Esophagus squamous epithelium (tissue), 5 donors: Measurements from ENCODE around the gene BIN1. TPM values are rescaled to one million over a fixed set of nuclear protein-coding genes. Genes with fewer than 3 reads are reported as not detected.
A peak's percentile ranks its signal among the peaks of the same experiment; 100 is the strongest.

Experiments
- DNase-seq: peaks from one replicate; lab custom pipeline; 2025; lab: John Stamatoyannopoulos, UW
- H3K27ac ChIP-seq, 4 donors: fragments of 200-600 bp; sonication (generic); one replicate each; pipeline ENCODE4 v1.5.1; 2016 to 2019; ENCODE audit warnings: mild to moderate bottlenecking in 1 of 4
- H3K27me3 ChIP-seq, 4 donors: fragments of 200-600 bp; sonication (generic); 1 replicate in 3 of 4; 2 replicates in 1 of 4; pipeline versions ENCODE4 v1.5.1 to v1.6.0; 2017 to 2021; ENCODE audit warnings: antibody characterized with exemption in 1 of 4
- H3K36me3 ChIP-seq, 3 donors: fragments of 200-600 bp; sonication (generic); one replicate each; pipeline ENCODE4 v1.5.1; 2016 to 2019
- H3K4me1 ChIP-seq, 3 donors: fragments of 200-600 bp; sonication (generic); one replicate each; pipeline ENCODE4 v1.5.1; 2017 to 2019
- H3K4me3 ChIP-seq, 4 donors: fragments of 200-600 bp; sonication (generic); 1 replicate in 3 of 4; 2 replicates in 1 of 4; pipeline ENCODE4 v1.5.1; 2016 to 2019; ENCODE audit warnings: mild to moderate bottlenecking in 2 of 4, moderate library complexity in 1 of 4
- H3K9me3 ChIP-seq, 3 donors: fragments of 200-600 bp; sonication (generic); one replicate each; pipeline ENCODE4 v1.5.1; 2016 to 2019
- CTCF ChIP-seq, 6 experiments: fragments of 450-650 bp in 4 of 6; fragments of 200-600 bp in 2 of 6; sonication (generic) in 2 of 6; IDR thresholded peaks; one replicate each; pipeline ENCODE4 v1.5.1; 2016 to 2019; ENCODE audit warnings: antibody characterized with exemption in 6 of 6, mild to moderate bottlenecking in 4 of 6, moderate library complexity in 4 of 6
- POLR2A ChIP-seq, 4 donors: fragments of 450-650 bp; IDR thresholded peaks; one replicate each; pipeline ENCODE4 v1.6.1; 2017; ENCODE audit warnings: antibody characterized with exemption in 4 of 4, mild to moderate bottlenecking in 4 of 4, moderate library complexity in 3 of 4
- WGBS, 2 donors: methylation state at CpG; one replicate each; pipeline ENCODE4 v1.1.5; 2018; 5-methylcytosine and 5-hydroxymethylcytosine counted together
- intact Hi-C: fragments of 100-400 bp; cut with DNase I; formaldehyde crosslinking; loops from one replicate; pipeline ENCODE4 v1.15.0; 2022
- total RNA-seq, 4 donors: library from RNA; depleted of rRNA; stranded (reverse); fragments of >200 nt; gene quantifications; one replicate each; pipeline ENCODE4 v1.1.0, GENCODE V29; 2016
- donor health status: DM: yes; HTN: yes; CAD: no.

The BIN1 gene
- 10 to 100 TPM; 10.8 to 23.3 (median 15.5) TPM for total RNA-seq

- 0% methylated on average over 5 to 31 of the region's 77 CpGs for WGBS, 2 donors
- peak within 1 kb of the TSS; percentile 74 to 90 (median 81) for H3K27ac ChIP-seq
- H3K27me3 ChIP-seq, result peaks cover 0 to 20% (median 0%) of the 10 kb centered on the region in 4 donors
- peaks cover 0 to 56% (median 31%) of the 10 kb centered on the region in 3 donors for H3K4me1 ChIP-seq
- intact Hi-C loops, result no loop called here
- no peaks in the 10 kb centered on the region for H3K9me3 ChIP-seq
- DNase-seq, result no peak
- H3K4me3 ChIP-seq, result peak within 1 kb of the TSS; percentile 57 to 91 (median 76)
- TF ChIP-seq POLR2A (IDR thresholded peaks at IDR 0.05) (peak in 2 of 4 donors; percentile 70 to 71), CTCF (IDR thresholded peaks at IDR 0.05) (peak in 1 of 6 experiments; percentile 3)
- no peaks in the 10 kb centered on the region for H3K36me3 ChIP-seq
Measured at GRCh38 chr2:127106991-127107621, at the start of gene BIN1. TSS of gene BIN1 (minus strand) at chr2:127107154. CDS start at chr2:127106943, 211 bp downstream.

GRCh38 chr2:127155947-127156346, 49.0 kb upstream of the BIN1 start:
- TF ChIP-seq CTCF (IDR thresholded peaks at IDR 0.05) (no peak), POLR2A (IDR thresholded peaks at IDR 0.05) (no peak)
- WGBS, 2 donors, result 40 to 57% methylated on average over 1 to 2 of the region's 2 CpGs
- Histone ChIP-seq H3K4me3 (no peak overlapping the region), H3K27me3 (no peaks in the 10 kb centered on the region), H3K36me3 (no peaks in the 10 kb centered on the region), H3K27ac (no peak overlapping the region), H3K9me3 (no peaks in the 10 kb centered on the region), H3K4me1 (peaks cover 6 to 20% (median 9%) of the 10 kb centered on the region in 3 donors)
- no peak for DNase-seq
- intact Hi-C loops, result no loop called here

- WGBS, 2 donors, result 62 to 72% methylated on average over 5 to 7 of the region's 7 CpGs
- H3K36me3 ChIP-seq, result no peaks in the 10 kb centered on the region
- no peaks in the 10 kb centered on the region for H3K27me3 ChIP-seq
- H3K9me3 ChIP-seq, result no peaks in the 10 kb centered on the region
- TF ChIP-seq POLR2A (IDR thresholded peaks at IDR 0.05) (no peak), CTCF (IDR thresholded peaks at IDR 0.05) (no peak)
- no peak overlapping the region for H3K4me3 ChIP-seq
- intact Hi-C loops, result no loop called here
- no peak for DNase-seq
- H3K27ac ChIP-seq, result peak overlapping the region in 2 of 4 donors; percentile 29 to 38
- H3K4me1 ChIP-seq, result peaks cover 6 to 19% (median 9%) of the 10 kb centered on the region in 3 donors
Measured at GRCh38 chr2:127155028-127155581, 48.2 kb upstream of the BIN1 start.

- Histone ChIP-seq H3K27ac (peak overlapping the region in 3 of 4 donors; percentile 16 to 42 (median 29)), H3K36me3 (no peaks in the 10 kb centered on the region), H3K4me3 (no peak overlapping the region), H3K9me3 (no peaks in the 10 kb centered on the region), H3K4me1 (peaks cover 6 to 19% (median 9%) of the 10 kb centered on the region in 3 donors), H3K27me3 (no peaks in the 10 kb centered on the region)
- DNase-seq, result no peak
- TF ChIP-seq POLR2A (IDR thresholded peaks at IDR 0.05), result no peak
- TF ChIP-seq CTCF (IDR thresholded peaks at IDR 0.05), result no peak
- intact Hi-C loops, result no loop called here
- 80 to 100% methylated on average over 2 to 4 of the region's 4 CpGs for WGBS, 2 donors
Measured at GRCh38 chr2:127154396-127154795, 47.4 kb upstream of the BIN1 start.

GRCh38 chr2:127153691-127154158, 46.8 kb upstream of the BIN1 start:
- H3K36me3 ChIP-seq, result no peaks in the 10 kb centered on the region
- no peak for DNase-seq
- H3K9me3 ChIP-seq, result no peaks in the 10 kb centered on the region
- peaks cover 6 to 19% (median 9%) of the 10 kb centered on the region in 3 donors for H3K4me1 ChIP-seq
- H3K4me3 ChIP-seq, result no peak overlapping the region
- TF ChIP-seq POLR2A (IDR thresholded peaks at IDR 0.05) (no peak), CTCF (IDR thresholded peaks at IDR 0.05) (no peak)
- H3K27ac ChIP-seq, result peak overlapping the region in 2 of 4 donors; percentile 29 to 42
- no peaks in the 10 kb centered on the region for H3K27me3 ChIP-seq
- intact Hi-C loops, result no loop called here
- WGBS, 2 donors, result 73 to 75% methylated on average over 4 to 6 of the region's 6 CpGs
